ENCODE measurements around the gene SLC1A3. TPM values are rescaled to one million over a fixed set of nuclear protein-coding genes. Genes with fewer than 3 reads are reported as not detected.

SLC1A3 gene
- 0.05 to 0.27 TPM in 2 of 5 replicates, not detected in the others for total RNA-seq (2022; extraction: Qiagen RNA extraction)

GRCh38 chr5:36606428-36607113 is at the start of gene SLC1A3:
Gene SLC1A3, plus strand, starts transcription at chr5:36606606. Its CDS starts 1,818 bp downstream, at chr5:36608424.

Measured in A549 treated with Mapracorat at 1 μM for 4 hours (cell line).